HG03469 (cell line): ENCODE data around the gene NDRG4.
"Not testable (repeated sequence)": the region's sequence is repeated elsewhere in the genome, so short reads cannot be mapped to it uniquely, and the experiment has no call there.

Experiments
- ATAC-seq: cut with Tn5 transposase; IDR thresholded peaks from one replicate; pipeline ENCODE4 v1.9.1; 2021; ENCODE audit warnings: mild to moderate bottlenecking, moderate library complexity, moderate number of reproducible peaks; ENCODE audit not compliant: unreplicated experiment

The NDRG4 gene

GRCh38 chr16:58464916-58465731 lies 34.8 kb upstream of the NDRG4 start:
- ATAC-seq = no peak

GRCh38 chr16:58465817-58466216 lies 34.1 kb upstream of the NDRG4 start:
- ATAC-seq = no peak

- no peak for ATAC-seq
Measured at GRCh38 chr16:58466396-58466795, 33.5 kb upstream of the NDRG4 start.

GRCh38 chr16:58467905-58468304 lies 32.0 kb upstream of the NDRG4 start:
- no peak for ATAC-seq

GRCh38 chr16:58471209-58471975 lies 28.6 kb upstream of the NDRG4 start:
- ATAC-seq = no peak

- no peak for ATAC-seq
Measured at GRCh38 chr16:58472266-58472665, 27.7 kb upstream of the NDRG4 start.

DNA sequence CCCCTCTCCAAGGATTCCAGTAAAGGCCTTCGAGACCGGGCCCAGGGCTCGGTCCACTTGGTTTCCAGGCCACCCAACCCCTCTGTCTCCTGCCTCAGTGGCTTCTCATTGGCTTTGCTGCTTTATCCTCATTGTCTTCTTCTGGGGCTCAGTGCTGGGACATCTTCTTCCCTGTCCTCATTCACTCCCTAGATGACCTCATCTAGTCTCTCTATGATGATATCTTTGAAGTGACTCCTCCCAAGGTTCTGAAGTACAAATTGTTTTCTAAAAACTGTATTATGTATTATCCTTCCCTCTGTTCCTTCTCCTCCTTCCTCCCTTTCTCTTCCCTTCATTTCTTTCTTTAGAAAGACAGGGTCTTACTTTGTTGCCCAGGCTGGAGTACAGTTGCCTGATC lies 27.1 kb upstream of the NDRG4 start:
- no peak for ATAC-seq

DNA sequence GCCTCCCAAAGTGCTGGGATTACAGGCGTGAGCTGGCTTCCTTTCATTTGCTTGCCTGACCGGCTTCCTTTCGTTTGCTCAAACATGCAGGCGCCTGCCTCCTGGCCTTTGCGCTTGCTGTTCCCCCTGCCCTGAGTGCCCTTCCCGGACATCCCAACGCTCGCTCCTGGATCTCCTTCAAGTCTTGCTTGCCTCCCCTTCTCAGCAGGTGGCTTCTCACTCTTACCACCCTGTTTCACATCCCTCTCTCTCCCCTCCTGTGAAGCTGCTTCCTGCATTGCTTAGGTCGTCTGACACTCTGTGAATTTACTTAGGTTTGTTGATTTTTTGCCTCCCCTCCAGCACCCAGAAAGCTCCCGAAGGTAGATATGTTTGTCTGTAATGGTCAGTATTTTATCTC lies 25.6 kb upstream of the NDRG4 start:
- ATAC-seq = no peak

DNA sequence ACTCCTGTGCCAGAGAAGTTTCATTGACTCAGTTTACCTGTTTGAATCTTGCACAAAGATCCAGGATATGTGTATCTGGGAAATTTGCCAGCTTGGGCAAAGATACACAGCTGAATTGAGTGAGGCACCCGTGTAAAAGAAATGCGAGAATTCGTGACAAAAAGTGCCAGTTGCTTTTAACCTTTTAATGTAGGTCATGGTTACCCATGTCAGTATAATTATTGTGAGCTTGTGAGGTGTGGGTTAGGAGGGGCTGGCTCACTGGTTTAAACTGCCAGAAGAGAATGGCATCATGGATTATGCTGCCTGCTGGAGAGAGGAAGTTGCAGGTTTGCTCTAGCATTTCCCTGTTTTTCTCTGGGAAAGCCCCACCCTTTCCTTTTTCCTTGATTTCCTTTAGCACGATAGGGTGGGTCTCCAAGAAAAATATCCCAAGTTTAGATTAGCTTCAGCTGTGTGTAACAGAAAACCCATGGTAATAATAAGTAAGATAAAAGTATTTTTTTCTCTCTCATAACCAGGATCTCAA lies 24.8 kb upstream of the NDRG4 start:
- no peak for ATAC-seq

- no peak for ATAC-seq
Measured at GRCh38 chr16:58476791-58477190, 23.2 kb upstream of the NDRG4 start.

GRCh38 chr16:58478427-58478826 lies 21.5 kb upstream of the NDRG4 start:
- ATAC-seq = no peak

GRCh38 chr16:58481226-58481869 lies 18.6 kb upstream of the NDRG4 start:
- ATAC-seq = no peak

DNA sequence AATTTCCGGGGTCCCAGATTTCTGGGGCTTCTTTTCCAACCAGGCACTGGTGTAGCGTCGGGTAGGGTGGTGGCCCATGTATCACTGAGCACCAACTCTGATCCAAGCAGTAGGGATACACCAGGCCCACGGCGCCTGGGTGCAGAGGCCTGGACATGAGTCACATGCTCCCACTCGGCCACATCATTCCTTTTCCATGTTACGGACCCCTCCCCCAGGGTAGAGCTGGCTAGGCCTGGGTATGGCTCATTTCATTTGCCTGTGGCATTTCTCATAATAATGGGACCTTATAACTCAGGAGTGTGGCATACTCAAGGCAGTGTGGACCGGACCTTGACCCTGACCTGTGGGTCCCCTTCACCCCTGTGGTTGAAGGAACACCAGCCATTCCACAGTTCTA lies 18.0 kb upstream of the NDRG4 start:
- no peak for ATAC-seq

DNA sequence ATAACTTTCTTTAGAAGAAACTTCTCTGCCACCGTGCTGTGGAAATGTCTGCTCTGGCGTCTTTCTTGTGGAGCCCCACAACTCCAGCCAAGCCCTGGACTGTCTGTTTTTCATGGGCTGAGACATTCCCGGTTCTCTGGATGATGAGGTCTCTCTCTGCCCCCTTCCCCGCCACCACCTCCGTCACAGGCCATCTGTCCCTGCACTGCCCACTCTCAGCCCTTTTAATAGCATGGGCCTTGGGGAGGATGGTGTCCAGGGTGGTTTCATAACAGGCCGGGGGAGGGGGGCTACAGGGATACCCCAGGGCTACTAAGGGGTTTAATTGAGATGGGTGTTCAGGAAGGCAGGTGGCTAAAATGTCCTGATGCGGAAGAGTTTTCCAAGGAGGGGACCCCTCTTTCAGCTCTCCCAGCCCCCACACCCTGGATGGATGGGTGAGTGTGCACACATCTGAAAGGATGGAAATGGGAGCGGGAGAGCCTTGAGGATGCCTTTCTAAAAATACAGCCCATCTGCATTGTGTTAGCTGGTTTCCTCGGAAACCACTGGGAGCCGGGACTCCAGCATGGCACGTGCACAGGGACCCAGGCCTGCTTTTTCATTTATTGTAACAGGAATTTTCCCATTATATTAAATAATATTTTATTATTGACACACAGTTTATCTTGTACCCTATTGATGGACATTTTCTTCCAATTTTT lies 14.6 kb upstream of the NDRG4 start:
- no peak for ATAC-seq

GRCh38 chr16:58487566-58488351 lies 12.2 kb upstream of the NDRG4 start:
- ATAC-seq = no peak

GRCh38 chr16:58488531-58488930 lies 11.4 kb upstream of the NDRG4 start:
- ATAC-seq = no peak

GRCh38 chr16:58490065-58490464 lies 9.9 kb upstream of the NDRG4 start:
- no peak for ATAC-seq

DNA sequence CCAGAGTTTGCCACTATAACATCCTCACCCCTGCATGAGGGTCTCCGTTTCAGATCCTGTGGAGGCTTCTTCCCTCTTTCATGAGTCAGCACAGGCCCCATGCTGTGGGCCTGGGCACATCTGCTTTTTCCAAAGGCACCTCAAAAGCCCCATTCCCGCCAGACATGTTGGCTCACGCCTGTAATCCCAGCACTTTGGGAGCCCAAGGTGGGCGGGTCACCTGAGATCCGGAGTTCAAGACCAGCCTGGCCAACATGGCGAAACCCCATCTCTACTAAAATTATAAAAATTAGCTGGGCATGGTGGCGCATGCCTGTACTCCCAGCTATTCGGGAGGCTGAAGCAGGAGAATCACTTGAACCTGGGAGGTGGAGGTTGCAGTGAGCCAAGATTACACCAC lies 9.4 kb upstream of the NDRG4 start:
- not testable (repeated sequence) for ATAC-seq

- ATAC-seq = no peak
Measured at GRCh38 chr16:58492066-58492465, 7.9 kb upstream of the NDRG4 start.

DNA sequence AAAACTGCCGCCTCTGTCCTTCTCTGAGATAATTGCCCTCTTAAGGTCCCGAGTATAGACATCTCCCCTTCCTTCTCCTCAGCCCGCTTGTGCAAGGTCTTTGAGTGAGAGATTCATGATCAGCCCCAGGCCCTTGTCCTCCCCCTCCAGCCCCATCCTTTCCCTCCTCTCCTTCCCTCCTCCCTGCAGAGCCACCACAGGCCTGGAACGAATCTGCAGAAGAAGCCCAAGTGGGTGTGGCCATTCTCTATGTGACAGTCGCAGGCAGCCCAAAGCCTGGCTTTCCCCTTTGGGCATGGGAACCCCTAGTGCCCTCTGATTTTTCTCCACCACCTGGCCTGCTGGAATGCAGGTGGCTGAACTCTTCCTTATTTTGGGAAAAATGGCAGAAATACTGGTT lies 7.2 kb upstream of the NDRG4 start:
- ATAC-seq = no peak
